ENCODE measurements around the gene CCK.
A peak's percentile ranks its signal among the peaks of the same experiment; 100 is the strongest.

The CCK gene

DNA sequence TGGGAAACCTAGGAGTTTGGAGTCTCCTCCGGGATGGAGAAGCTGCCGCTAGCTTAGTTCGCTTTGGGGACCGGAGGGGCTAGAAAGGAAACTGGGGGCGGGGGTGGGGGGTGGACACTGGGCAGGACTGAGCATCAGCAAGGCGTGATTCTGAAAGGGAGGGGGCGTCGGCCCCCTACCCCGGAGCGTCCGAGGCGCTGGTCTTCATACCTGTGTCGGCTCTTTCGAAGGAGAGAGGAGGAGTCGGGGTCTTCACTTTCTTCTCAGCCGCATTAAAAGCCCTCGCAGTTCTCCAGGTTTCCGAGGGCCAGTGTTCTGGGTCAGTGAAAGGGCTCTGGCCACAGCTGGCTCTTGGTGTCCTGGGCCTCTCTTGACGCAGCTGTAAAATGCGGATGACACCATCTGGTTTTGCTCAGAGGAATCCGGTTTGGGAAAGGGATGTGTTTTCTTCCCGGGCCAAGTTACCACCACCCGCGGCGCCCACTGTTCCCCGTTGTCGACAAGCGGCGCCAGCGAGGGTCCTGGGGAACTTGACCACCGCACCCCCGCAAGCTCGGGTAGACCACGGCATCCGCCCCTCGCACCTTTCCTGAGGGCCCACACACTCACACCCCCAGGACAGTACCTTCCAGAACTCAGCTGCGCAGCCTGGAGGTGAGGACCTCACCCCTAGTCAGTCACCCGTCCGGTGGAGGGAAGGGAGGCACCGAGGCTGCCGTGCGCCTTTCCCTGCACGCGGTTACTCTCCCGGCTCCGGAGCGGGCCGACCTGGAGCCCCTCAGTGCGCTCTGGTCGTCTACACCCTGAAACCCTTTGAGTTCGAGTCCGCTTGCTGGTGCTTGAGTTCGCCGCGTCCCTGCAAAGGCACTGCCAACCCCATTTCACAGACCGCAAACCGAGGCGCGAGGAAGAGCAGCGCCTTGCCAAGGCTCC lies 660 bp downstream of the CCK start:
- no peak for DNase-seq

DNA sequence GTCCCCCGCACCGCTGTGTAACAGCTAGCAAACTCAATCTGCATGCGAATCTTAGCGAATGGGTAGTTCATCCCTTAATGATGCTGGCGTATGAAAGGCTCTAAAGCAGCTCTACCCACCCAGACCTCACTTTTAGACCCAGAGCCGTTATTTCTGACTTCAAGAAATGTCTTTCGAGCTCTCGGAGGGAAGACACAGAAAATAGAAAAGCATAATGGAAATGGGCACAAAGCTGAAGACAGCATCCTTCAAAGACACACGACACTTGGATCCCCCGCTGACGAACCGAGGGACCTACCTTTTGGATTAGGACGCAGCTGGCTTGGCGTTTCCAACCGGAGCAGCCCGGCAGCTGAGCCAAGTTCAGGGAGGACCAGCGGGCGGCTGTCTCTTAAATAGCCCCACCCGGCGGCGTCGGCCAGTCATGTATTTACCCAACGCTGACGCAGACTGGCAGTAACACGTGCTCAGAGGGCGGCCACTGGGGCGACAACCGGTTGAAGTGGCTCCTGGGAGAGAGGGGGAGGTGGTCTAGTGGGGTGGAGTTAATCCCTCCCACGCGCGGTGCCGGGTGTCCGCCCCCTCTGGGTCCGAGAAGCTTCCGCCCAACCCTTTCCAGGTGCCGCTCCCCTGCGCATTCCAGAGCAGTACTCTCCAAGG lies 1.5 kb downstream of the CCK start:
- no peak for DNase-seq

DNA sequence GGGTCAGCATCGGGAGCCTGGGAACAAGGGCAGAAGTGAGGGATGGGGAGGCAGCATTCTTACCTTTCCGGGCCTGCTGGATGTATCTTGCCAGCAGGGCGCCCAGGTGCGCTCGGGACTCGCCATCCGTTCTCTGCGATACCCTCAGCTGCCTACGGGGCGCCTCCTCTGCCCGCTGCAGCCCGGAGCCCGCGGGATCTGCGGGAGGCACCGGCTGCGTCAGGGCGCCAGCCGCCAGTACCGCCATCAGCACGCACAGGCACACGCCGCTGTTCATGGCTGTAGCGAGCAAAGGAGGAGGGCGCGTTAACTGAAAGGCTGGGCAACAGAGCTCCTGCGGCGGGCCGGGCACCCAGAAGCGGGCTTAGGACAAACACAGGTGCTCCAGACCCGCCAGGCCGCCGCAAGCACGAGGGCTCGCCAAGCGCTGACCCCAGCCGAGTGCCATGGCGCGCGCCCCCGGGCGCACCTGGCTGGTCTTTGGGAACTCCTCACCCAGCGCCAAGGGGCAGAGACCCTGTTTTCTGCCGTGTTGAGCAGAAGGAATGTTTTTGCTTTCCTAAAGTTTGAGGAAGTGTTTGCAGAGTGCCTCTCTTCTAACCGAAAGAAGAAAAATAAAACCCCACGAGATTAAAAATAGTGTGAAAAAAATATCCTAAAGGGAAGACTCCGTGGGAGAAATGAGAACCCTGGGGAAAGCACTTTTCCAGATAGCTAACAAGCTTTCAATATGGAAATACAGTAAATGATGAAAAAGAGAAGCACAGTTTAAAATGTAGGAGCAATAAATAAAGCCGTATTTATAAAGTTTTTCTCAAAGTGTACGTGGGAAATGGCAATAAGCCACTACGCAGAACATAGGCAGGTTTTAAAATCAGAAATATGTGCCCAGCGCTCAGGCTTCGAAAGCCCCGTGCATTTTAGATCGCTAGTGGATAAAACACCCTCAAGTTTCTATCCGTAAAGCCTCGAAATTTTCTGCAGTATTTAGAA lies 2.3 kb downstream of the CCK start:
- DNase-seq, result no peak

DNA sequence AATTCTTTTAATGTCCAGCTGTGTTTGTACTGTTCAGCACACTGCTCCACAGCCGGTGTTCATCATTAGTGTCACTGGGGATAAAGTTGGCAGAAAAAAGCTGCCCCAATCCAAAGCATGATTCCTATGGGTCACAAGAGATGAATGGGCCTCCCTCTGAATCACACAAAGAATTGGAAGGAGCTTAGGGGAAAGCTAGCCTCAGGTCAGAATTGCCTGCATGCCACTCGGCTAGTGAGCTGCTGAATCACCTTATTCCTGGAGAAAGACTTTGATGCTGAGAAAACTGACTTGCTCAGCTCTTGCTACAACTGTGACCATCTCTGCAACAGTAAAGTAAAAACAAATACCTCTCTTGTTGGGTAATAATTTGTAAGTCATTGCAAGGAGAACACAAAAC lies 3.5 kb downstream of the CCK start:
- peak; percentile 10 for DNase-seq

DNA sequence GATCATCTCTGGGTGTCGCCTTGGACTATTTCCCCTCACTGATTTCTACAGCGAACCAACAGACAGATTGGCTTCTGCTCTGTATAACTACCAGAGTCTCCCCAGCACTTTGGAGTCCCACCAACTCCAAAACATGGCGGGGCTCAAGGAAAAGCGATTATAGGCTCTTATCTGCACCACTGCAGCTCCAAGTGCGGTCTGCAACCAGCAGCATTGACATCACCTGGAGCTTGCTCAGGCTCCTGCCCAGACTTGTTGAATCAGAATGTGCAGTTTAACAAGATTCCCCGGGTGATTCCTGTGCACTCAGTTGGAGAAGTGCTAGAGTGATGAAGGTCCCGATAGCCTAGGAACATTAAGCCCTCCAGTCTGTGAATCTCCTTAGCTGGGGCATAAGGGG lies 9.0 kb downstream of the CCK start:
- DNase-seq, result no peak

DNA sequence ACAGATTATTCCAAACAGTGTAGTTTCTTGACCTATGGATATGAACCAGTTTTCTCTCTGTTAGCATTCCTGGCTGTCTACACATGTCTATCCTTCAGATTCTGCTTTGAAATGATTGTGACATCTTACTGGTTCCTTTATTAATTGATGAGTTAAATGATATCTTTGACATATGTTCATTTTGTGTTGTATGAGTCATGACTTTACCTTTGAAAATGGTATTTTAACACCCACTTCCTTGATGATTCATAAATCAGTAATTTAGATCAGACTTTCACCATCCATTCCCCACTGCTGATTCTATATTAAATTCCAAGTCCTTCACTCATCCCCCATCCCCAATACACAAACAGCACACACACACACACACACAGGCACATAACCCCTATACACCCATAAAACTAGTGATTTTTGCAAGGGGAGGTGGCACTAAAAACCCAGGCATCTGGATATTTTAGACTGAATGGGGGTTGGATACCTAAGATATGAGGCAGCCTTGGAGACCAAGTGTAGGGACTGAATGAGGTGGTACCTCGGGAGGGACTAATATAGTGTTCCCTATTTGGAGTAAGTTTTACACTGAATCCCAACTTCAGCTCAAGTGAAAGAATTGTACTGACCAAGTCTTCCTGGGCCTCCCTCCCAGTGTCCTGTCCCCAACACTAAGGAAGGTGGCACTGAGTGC lies 9.7 kb downstream of the CCK start:
- no peak for DNase-seq

DNA sequence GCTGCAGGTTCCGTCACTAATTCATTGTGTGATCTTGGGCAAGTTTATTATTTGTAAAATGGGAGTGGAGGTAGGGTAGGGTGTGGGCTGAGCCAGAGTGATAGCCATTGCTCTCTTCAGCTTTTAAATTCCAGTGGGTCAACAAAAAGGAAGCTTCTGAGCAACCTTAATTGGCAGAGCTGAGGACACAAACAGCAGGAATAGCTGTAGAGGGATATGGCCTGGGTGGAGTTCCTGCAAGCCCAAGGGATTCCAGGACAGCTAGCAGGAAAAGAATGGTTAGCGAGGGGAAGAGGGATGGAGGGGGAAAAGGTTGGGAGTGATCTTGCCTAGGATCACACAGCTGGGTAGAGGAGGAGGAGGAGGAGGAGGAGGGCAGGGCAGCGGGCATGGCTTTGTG lies 11.4 kb downstream of the CCK start:
- DNase-seq, result no peak

DNA sequence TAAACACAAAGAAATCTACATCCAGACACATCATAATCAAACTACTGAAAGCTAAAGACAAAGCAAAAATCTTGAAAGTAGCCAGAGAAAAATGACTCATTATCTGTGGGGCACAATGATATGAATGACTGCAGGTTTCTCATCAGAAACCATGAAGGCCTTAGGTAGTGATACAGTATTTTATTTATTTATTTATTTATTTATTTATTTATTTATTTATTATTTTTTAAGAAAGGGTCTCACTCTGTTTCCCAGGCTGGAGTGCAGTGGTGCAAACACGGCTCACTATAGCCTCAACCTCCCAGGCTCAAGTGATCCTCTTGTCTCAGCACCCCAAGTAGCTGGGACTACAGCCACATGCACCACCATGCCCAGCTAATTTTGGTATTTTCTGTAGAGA lies 15.2 kb downstream of the CCK start:
- no peak for DNase-seq

DNA sequence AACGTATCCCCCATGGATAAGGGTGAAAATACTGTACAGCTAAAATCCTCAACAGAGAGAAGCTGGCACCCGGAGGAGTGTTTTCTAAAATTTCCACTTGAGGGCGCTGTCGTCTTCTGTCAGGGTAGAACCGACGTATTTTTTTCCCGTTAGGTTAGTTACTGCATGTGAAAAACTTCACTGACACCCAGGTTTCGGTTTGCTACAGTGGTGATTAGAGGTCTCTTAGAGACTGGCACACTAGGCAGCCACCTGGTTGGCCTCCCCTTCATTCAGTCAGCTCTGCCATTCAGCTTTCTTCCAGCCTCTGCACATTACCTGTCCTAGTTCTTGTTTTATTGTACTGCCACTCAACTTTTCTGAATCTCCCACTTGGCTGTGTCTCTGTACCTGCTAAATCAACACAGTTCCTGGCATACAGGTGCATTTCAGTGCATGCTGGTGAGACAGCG lies 18.4 kb downstream of the CCK start:
- DNase-seq, result no peak

DNA sequence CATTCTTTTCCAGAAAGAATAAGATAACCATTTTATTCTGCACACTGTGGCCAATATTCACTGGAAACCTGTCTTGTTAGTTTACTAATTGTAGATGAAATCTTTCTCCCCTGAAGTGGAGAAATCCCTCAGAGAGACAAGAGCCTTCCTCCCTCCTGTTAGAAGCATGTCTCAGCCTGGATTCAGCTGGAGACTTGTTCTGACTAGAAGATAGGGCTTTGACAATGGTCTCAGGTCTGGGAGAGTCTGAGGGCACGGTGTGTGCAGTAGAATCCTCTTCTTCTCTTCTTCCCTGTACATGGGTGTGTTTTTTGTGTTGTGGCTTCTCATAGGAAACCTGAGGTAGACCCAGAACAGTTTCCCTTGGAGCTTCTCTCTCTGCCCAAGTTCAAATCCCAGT lies 19.9 kb downstream of the CCK start:
- DNase-seq, result no peak

DNA sequence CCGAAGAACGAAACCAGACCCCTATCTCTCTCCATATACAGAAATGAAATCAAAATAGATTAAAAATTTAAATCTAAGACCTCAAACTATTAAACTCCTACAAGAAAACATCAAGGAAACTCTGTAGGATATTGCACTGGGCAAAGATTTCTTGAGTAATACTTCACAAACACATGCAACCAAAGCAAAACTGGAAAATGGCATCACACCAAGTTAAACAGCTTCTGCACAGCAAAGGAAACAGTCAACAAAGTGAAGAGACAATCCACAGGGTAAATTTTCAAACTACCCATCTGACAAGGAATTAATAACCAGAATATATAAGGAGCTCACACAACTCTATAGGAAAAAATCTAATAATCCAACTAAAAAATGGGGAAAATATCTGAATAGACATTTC lies 29.4 kb downstream of the CCK start:
- DNase-seq, result no peak

DNA sequence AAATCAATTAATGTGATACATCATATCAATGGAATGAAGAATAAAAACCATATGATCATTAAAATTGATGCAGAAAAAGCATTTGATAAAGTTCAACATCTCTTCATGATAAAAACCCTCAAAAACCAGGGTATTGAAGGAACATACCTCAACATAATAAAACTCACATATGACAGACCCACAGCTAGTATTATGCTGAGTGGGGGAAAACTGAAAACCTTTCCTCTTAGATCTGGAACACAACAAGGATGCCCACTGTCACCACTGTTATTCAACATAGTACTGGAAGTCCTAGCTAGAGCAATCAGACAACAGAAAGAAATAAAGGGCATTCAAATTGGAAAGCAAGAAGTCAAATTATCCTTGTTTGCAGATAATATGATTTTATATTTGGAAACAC lies 30.5 kb downstream of the CCK start:
- no peak for DNase-seq

DNA sequence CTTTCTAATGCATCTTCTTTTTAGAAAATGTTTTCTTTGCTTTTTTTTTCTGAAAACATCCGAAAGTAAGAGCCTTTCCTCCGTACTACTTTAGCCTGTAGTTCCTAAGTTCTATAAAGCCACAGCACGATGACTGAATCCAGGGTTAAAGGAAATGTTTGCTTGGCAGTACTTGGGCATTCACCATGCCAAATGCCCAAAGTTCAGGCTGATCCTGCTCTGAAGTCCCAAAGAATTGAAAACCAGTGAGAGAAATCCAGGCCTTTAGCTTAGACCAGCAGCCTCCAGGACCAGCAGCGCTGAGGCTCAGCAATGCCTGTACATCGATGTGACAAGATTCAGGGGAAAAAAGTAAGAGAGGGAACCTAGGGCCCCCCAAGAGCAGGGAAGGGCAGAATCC lies 35.1 kb downstream of the CCK start:
- no peak for DNase-seq

DNA sequence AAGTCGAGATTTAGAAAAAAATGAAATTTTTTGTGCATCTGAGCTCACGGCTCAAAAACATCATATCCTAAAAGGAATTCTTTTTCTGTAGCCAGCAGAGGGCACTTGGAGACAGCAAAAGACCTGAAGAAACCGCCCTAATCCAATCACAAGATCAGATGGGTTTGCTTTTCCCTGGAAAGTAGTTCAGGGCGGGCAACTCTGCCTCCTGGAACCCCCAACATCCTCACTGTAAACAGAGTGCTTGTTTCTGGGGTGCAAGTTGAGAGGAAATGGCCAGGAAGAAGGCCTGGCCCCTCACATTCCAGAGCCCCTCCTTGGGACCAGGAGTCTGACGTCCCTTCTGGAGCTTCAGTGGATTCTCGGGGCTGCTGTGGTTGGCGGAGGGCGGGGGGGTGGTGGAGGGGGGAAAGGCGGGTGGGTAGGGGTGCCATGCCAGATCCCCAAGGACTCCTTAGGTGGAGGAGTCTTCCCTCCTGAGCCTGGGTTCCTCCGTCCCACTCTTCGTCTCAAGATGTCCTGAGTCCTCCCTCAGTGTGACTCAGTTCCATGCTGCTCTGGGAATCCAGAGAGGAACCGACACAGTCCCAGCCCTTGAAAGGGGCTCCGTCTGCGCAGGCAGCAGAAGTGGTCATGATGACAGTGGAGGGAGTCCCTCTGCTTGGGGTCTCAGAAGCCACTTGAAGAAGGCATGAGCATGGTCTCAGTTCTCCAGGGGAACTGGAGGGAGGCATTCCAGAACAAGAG lies 35.9 kb downstream of the CCK start:
- no peak for DNase-seq

DNA sequence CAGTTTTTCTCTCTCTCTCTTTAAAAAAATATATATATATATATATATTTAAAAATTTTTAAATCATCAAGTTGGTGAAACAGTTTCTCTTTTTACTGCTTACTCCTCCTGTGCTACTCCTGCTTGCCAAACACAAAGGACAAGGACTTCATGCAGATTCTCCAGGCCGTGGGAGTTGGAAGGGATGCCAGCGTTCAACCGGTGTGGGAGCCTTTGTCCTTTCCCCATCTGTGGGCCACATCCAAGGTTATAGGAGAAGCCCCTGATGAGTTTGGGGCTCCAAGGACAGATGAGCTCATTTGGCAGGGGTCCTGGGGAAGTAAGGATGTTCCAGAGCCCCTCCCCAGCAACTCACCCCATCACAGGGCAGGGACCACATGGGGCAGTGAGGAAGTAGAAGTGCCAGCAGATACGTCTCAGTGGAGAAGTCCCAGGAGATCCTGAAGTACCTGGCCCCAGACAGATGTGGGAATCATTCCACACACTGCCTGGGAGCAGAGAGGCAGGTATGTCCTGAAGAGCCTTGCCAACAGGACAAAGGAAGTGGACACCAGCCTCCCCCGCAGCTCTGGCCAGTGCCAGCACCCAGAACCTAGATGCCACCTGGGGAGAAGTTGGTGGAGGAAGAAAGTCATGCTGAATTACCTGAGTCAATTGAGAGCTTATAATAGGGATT lies 36.6 kb downstream of the CCK start:
- DNase-seq, result no peak

DNA sequence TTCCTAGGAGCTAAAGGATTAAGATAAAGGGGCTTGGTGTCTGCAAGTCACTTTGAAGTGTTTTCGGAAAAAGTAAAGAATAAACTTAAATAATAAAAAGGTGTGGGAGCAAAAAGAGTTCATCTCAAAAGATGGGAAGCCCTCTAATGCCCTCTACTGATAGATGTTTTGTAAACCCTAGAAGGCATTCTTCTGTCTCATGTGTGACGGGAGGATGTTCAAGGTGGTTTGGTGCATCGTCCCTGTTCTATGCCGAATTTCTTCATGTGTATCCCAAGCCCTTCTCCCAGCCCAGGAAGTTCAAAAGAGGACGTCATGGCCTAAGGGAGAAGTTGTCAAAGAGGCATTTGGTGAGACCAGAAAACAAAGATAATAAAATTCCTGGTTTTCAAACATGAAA lies 37.2 kb downstream of the CCK start:
- no peak for DNase-seq

DNA sequence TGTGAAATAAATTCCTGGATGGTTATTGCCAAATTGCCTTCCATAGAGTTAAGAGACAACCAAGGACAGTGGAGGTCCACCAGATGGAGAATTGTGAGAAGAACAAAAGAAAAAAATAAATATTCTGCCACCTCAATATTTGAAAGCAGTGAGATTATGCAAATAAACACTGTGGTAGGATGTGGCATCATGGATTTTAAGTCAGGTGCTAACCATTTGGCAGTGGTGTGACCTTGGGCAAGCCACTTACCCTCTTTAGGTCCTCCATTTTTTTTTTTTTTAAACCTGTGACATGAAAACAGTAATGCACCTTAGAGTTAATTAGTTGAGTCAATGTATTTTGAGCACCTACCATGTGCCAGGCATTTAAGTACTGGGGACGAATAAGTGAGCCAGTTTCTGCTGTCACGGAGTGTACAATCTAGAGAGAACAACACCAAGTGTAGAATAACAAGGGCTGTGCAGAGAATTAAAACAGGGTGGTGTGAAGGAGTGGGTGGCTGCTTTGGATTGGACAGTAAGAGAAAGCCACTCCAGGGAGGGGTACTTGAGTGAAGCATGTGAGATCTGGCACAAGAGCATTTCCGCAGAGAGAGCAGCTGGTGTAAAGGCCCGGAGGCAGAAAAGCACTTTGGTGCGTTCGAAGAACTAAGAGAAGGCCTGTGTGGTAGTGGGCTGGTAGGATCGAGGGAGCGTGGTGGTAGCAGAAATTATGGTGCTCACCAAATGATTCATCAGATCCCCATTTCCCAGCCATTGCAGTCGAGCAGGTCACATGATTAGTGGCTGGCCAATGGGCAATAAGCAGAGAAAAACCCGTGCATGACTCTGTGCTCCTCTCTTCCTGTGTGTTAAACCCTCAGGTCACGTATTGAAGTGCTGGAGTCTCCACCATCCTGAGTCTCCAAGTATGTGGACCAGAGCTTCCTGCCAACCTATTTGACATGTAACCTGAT lies 39.2 kb downstream of the CCK start:
- no peak for DNase-seq

DNA sequence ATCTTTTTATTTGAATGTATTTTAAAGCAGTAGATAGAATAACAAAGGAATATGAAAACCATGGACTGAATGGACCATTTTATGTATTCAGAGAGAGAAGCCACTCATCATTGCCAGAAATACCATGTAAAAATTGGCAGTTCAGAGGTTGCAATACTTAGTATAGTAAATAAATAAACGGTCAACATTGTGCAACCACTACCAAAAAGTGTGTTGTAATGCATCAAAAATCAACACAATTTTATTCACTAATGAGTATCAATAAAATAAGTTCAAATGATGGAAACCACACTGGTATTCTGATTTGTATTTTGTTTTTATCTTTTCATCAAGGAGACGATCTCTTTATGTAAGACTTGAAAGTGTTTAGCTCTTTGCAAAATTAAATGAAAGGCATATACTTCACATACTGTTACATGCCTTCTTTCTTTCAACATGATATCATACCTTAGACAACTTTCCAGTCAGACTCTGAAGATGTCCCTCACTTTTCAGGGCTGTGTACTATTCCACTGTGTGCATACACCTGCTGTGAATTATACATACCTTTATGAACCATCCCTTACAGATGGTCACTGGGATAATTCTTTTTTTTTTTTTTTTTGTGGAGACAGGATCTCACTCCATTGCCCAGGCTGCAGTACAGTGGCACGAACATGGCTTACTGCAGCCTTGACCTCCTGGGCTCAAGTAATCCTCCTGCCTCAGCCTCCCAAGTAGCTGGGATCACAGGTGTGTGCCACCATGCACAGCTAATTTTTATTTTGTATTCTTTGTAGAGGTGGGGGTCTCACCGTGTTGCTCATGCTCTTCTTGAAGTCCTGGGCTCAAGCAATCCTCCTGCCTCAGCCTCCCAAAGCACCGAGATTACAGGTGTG lies 40.3 kb downstream of the CCK start:
- DNase-seq, result no peak

Measured in GOT3 (cell line).